HG02885 (cell line): ENCODE measurements around the gene LPIN2.
"Not testable (repeated sequence)": the region's sequence is repeated elsewhere in the genome, so short reads cannot be mapped to it uniquely, and the experiment has no call there.

Experiments
- ATAC-seq: cut with Tn5 transposase; IDR thresholded peaks from one replicate; pipeline ENCODE4 v1.9.1; 2021; ENCODE audit warnings: mild to moderate bottlenecking; ENCODE audit not compliant: unreplicated experiment, poor library complexity

Gene LPIN2

GRCh38 chr18:3044931-3045698, 32.2 kb upstream of the LPIN2 start:
- ATAC-seq = no peak

DNA sequence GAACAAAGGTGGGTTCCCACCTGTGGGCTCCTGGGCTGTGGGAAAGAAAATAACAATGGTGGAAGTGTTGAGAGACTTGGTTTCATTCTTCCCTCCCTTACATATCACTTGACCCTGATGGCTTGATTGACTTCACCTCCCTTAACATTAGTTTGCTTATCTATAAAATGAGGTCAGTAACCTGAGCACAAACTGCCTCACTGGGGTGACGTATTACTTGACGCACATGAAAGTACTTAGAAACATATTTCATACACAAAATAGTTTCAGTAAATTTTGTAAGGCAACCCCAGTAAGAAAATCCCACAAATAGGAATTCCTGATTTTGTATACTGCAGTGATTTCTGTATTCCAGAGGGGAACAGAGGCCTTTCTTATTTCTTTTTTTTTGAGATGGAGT, 29.4 kb upstream of the LPIN2 start:
- no peak for ATAC-seq

DNA sequence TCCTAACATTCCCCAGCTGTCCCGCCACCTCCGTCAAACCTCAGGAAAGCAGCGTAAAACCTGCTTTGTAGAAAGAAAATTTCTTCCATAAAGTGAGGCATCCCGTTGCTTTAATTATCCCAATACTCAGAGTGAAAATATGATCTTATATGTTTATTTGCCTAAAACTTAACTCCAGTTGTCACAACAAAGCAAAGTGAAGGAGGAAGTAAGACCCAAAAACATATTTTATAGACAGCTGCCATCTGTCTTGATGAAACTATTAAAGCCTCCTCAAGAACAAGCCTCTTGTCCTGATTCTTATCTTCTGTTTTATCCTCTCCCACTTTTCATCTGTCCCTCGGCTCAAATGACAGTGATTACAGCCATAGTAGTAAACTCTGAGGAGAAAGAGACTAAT, 28.9 kb upstream of the LPIN2 start:
- ATAC-seq = no peak

DNA sequence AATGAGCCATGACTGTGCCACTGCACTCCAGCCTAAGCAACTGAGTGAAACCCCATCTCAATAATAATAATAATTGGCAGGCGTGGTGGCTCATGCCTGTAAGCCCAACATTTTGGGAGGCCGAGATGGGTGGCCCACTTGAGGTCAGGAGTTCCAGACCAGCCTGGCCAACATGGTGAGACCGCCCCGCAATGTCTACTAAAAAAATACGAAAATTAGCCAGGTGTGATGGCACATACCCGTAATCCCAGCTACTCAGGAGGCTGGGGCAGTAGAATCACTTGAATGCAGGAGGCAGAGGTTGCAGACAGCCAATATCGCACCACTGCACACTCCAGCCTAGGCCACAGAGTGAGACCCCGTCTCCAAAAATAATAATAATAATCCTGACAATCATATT, 27.9 kb upstream of the LPIN2 start:
- ATAC-seq = no peak

GRCh38 chr18:3040173-3040572, 27.2 kb upstream of the LPIN2 start:
- no peak for ATAC-seq

DNA sequence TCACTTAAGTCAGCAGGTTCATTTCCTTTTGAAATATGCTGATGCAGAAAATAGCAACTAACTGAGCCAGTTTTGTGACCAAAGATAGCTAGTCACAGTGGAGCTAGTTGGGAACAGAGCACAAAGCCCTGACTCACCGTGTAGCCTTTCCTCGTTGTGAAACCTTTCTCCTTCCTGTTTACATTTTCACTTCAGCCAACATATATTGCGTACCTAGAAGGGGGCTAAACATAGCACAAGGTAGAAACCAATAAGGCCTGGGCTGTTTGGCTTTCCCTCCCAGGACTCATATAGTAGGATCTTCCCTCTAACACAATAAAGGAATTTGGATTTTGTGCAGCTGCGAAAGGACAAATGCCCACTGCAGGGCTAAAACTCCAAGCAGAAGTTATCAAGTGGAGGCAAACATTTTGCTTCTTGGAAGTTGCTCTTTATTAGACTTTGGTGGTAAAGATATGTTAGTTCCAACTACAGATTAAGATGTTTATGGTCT, 24.5 kb upstream of the LPIN2 start:
- ATAC-seq = peak; percentile 100

DNA sequence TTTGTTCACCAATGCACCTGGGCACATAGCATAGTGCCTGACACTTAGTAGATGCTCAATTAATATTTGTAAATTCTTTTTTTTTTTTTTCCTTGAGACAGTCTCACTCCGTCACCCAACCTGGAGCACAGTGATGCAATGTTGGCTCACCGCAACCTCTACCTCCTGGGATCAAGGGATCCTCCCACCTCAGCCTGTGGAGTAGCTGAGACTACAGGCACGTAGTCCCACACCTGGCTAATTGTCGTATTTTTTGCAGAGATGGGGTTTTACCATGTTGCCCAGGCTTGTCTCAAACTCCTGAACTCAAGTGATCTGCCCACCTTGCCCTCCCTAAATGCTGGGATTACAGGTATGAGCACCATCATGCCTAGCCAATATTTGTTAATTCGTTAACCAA, 23.2 kb upstream of the LPIN2 start:
- no peak for ATAC-seq

DNA sequence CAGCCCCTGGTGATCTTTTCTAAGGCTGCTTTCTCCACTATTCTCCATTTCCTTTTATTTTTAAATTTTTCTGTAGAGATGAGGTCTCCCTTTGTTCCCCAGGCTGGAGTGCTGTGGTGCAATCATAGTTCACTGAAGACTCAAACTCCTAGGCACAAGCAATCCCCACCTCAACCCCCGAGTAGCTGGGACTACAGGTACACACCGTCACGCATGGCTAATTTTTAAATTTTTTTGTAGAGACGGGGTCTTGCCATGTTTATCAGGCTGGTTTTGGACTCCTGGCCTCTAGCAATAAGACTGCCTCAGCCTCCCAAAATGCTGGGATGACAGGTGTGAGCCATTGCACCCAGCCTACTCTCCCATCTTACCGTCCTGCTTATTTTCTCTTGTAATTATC, 22.7 kb upstream of the LPIN2 start:
- ATAC-seq = no peak

DNA sequence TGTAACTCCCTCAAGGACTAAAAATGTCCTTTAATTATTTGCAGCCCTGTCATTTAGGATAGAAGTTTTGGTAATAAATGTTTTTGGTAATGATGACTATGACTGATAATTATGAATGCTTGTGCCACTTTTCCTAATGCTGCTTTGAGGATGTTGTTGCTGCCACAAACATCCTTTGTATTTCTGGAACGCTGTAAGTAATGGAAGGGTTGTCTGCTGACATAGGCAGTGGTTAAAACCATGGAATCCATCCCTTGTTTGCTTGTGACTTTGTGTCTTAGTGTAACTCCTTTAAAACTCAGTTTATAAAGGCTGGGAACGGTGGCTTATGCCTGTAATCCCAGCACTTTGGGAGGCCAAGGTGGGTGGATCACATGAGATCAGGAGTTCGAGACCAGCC, 19.8 kb upstream of the LPIN2 start:
- no peak for ATAC-seq

- no peak for ATAC-seq
Observed at GRCh38 chr18:3029215-3029952, 16.4 kb upstream of the LPIN2 start.

- not testable (repeated sequence) for ATAC-seq
Observed at GRCh38 chr18:3028115-3028514, 15.2 kb upstream of the LPIN2 start.

DNA sequence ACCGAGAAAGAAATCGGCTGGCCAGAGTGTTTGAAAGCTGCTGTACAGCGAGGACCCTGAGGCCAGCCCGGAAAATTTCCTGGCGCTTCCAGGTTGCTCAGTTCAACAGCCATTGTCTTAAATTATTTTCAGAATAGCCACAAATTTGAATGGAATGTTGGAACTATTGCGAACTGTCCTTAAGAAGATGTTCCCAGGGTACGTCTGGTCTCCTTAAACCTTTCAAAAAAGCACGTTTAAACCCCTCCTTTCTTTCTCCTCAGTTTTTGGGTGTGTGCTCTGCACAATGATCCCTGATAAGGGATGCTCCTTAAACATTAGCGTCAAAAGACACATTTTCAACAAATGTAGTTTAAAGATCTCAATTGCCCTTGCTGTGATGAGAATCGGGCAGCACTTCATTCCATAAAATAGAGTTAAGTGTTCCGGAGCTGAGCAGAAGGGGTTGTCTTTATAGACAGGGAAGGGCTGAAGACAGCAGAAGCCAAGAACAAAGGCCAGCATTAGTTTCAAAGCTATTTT, 14.5 kb upstream of the LPIN2 start:
- ATAC-seq = no peak

GRCh38 chr18:3025544-3025943, 12.6 kb upstream of the LPIN2 start:
- no peak for ATAC-seq

GRCh38 chr18:3023603-3024002, 10.7 kb upstream of the LPIN2 start:
- not testable (repeated sequence) for ATAC-seq

DNA sequence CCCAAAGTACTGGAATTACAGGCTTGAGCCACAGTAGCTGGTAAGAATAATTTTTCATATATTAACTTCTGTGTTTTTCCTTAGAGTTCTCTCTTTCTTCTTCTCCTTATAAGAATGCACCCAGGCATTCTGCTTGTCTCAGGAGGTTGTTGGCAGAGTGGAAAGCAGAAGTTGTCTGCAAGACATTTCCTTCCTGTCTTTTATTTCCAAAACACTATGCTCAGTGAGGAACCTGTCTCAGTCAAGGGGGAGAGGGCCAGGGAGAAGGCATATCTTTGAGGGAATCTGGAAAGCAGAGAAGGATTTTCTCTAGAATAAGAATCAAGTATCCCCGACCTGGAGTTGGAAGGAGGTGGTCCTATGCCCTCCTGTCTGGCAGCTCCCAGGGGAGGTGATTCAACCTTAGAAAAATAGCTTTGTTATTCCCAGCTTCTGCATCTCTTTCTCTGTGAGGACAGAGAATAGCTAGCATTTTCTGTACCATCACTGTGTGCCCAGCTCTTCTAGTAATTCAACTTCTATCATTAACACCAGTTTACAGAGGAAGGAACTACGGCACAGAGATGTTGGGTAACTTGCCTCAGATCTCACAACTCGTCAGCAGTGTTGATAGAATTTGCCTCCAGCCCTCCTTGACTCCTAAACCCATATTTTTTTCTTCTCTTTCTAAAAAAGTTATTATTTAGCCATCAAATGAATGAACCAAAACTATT, 3.8 kb upstream of the LPIN2 start:
- ATAC-seq = no peak

DNA sequence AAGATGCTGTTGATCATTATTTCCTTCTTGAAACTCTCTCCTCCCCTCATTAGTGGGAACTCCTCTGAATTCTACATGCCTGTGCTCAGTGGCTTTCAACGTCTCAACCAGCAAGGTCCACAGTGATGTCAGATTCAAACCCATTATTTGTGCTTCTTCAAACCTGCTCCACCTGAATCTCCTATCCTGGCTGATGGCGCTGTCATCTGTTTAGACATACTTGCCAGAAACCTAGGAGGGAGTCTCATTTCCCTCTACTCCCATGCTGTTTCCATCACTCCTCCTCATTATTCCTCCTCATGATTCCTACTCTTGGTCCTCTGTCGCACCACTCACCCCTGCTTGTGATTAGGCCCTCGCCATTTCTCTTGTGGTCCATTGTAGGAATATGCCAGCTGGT, 2.9 kb upstream of the LPIN2 start:
- no peak for ATAC-seq

DNA sequence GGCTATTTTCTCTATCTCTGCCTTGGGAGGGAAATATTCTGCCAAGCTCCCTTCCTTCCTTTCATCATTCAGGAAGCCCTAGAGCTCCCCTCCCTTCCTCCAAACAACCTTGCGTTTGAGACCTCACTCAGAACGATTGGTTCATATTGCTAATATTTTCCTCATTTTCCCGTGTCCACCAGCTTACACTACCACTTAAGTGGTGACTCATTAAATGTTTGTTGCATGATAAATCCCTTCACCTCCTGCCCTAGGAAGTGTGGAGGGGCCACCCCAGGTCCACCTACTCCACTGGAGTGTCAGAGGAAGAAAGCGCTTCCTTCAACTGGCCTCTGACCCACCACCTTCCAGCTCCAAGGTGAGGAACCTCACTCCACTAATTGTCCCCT, 2.3 kb upstream of the LPIN2 start:
- ATAC-seq = no peak

- ATAC-seq = no peak
Observed at GRCh38 chr18:3014503-3015203, 1.7 kb upstream of the LPIN2 start.

DNA sequence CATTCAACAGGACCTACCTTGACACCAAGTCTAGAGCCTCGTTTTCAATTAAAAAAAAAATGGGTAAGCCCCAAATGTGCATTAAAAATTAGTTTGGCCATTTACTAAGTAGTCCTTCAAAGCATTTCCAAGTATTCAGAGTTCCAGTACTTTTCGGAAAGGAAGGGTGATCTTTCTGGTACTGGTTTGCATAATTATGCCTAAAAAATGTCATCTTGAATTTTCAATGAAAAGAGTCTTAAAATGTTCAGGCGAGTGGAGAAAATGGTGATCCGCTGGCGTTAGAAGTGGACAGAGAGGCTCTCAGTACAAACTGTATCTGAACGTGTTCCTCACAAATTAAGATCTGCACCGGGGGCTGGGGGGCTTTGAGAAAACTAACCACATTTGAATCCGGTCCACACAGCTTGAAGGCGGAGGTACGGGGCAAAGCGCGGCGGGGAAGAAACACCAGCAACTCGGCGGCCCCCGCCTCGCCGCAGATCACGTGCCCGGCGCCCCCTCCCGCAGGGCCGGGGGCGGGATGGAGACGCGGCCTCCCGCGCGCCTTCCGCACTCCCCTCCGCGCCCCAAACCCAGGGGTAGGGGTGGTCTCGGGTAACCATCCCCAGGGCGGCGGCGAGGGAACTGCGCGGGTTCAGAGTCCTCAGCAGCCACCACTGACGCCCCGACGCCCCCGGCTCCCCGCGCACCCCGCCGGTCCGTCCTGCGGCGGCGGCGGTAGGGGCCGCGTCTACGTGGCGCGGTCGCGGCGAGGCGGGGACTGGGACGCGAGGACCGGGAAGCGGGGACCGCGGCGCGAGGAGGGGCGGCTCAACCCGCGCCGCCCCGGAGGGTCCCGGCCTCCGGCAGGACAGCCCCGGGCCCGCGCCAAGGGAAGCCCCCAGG, 564 bp downstream of the LPIN2 start:
- peak; percentile 36 for ATAC-seq
